Fibroblast of mammary gland (primary cell): ENCODE measurements around the gene OVOL1.

Experiments
- DNase-seq: peaks from one replicate; pipeline ENCODE4 v3.0.0-alpha.2; 2010; ENCODE audit warnings: low read depth
- H3K4me3 ChIP-seq: 2 replicates; pipeline ENCODE4 v1.5.1; 2011; ENCODE audit warnings: low read depth, mild to moderate bottlenecking, low read length, moderate library complexity; ENCODE audit not compliant: control insufficient read depth
- CTCF ChIP-seq: conservative IDR thresholded peaks from 2 replicates; pipeline ENCODE4 v1.5.1; 2011; ENCODE audit warnings: low read depth, low read length, inconsistent platforms; ENCODE audit not compliant: control insufficient read depth, insufficient read depth

OVOL1 gene

GRCh38 chr11:65786786-65787636 lies at the start of gene OVOL1:
Gene OVOL1 (plus strand): TSS chr11:65787063. CDS start chr11:65787374, 311 bp downstream.
- TF ChIP-seq CTCF = no peak
- H3K4me3 ChIP-seq = no peak within 1 kb of the TSS
- DNase-seq = no peak

GRCh38 chr11:65739022-65739421 lies 47.8 kb upstream of the OVOL1 start:
- H3K4me3 ChIP-seq = no peak overlapping the region
- no peak for DNase-seq
- TF ChIP-seq CTCF = no peak

DNA sequence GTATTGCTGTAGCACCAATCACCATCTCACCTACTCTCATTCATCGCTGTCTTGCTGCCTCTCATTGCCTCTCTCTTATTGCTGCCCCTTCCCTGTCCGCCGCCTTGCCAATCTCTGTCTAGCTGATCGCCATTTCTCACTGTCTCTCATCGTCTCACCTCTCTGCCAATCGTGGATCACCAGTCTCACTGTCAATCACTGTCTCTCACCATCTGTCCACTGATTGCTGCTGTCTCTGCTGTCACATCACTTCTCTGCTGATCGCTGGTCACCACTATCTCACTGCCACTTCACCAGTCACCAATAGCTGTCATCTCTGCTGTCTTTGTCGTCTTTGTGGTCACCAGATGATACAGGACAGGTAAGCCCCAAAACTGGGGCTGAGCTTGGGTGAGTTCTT lies 45.7 kb upstream of the OVOL1 start:
- H3K4me3 ChIP-seq = no peak overlapping the region
- TF ChIP-seq CTCF = no peak
- no peak for DNase-seq

DNA sequence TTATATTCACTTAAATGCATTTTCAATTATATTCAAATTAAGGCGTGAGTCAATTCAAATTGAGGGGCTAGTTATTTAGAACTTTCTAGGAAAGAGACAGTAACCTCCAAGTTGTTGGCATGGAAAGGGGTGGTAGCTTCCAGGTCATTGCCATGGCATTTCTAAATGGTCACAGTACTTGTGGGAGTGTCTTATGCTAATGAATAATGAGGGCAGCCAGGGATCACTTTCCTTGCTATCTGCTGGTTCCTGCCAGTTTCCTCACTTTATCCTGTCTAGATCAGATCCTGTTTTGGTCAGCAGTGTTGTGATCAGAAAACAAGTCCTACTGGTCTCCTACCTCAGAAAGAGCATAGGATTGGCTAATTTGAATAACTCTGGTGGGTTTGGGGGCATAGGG lies 44.5 kb upstream of the OVOL1 start:
- no peak for DNase-seq
- no peak for TF ChIP-seq CTCF
- no peak overlapping the region for H3K4me3 ChIP-seq

GRCh38 chr11:65743681-65744025 lies 43.2 kb upstream of the OVOL1 start:
- no peak for TF ChIP-seq CTCF
- no peak overlapping the region for H3K4me3 ChIP-seq
- no peak for DNase-seq

- peak; percentile 53 for TF ChIP-seq CTCF
- DNase-seq = peak; percentile 68
- no peak overlapping the region for H3K4me3 ChIP-seq
Measured at GRCh38 chr11:65744026-65744698, 42.7 kb upstream of the OVOL1 start.
